GM12878 (cell line): ENCODE measurements around the gene CITED1. TPM values are rescaled to one million over a fixed set of nuclear protein-coding genes. Genes with fewer than 3 reads are reported as not detected.

Experiments used
- ATAC-seq: fragments of 200-7000 bp; cut with Tn5 transposase; 3 replicates; pipeline ENCODE4 v1.9.1; 2020; ENCODE audit warnings: mild to moderate bottlenecking, moderate library complexity
- BruUV-seq: library from RNA; stranded (reverse); fragments of 400-500 nt; replicated peaks from 2 replicates; lab custom pipeline; 2021; lab: Mats Ljungman, UMichigan
- CTCF ChIA-PET: fragments of 300-600 bp; sonication (Branson Sonifier 250); formaldehyde crosslinking; extraction: SDS; loops from one replicate; lab custom pipeline; 2021; ENCODE audit warnings: inconsistent platforms; lab: Yijun Ruan, JAX
- POLR2A ChIA-PET: fragments of 350-600 bp; formaldehyde crosslinking; extraction: SDS; loops from one replicate; lab custom pipeline; 2021; ENCODE audit warnings: inconsistent platforms; lab: Charles Lee
- RAD21 ChIA-PET: fragments of 300-600 bp; sonication (Branson Sonifier 250); formaldehyde crosslinking; loops from one replicate; lab custom pipeline; 2023; ENCODE audit warnings: antibody characterized with exemption; ENCODE audit not compliant: unreplicated experiment; lab: Charles Lee
- SMC1A ChIA-PET: fragments of 300-600 bp; sonication (Branson Sonifier 250); formaldehyde crosslinking; loops from one replicate; lab custom pipeline; 2023; ENCODE audit not compliant: unreplicated experiment, uncharacterized antibody; lab: Charles Lee
- DNase-seq: peaks from one replicate; pipeline ENCODE4 v3.0.0-alpha.2; 2011; ENCODE audit warnings: low read depth, low spot score
- FAIRE-seq: peaks from 3 replicates; lab custom pipeline; 2011; peaks lifted over from hg19 to GRCh38; lab: Jason Lieb, UNC
- H2AFZ ChIP-seq: 2 replicates; pipeline ENCODE4 v1.6.0; 2011; ENCODE audit warnings: low read depth, low read length, control low read depth; ENCODE audit not compliant: control insufficient read depth
- H3K27ac ChIP-seq: 2 replicates; pipeline ENCODE4 v1.5.1; 2011; ENCODE audit warnings: control low read depth; ENCODE audit not compliant: control insufficient read depth, insufficient read depth
- H3K27me3 ChIP-seq, 2 experiments: replicated peaks in 1 of 2; 2 replicates each; pipeline versions ENCODE4 v1.6.0 to v1.6.1; 2011; ENCODE audit warnings: low read length in 1 of 2; ENCODE audit not compliant: control insufficient read depth in 2 of 2, insufficient read depth in 2 of 2
- H3K36me3 ChIP-seq, 2 experiments: 2 replicates each; pipeline ENCODE4 v1.5.1; 2011; ENCODE audit warnings: low read length in 1 of 2; ENCODE audit not compliant: control insufficient read depth in 2 of 2, insufficient read depth in 2 of 2
- H3K4me1 ChIP-seq: 2 replicates; pipeline ENCODE4 v1.6.1; 2011; ENCODE audit warnings: mild to moderate bottlenecking, low read length, moderate library complexity, mixed read lengths; ENCODE audit not compliant: control insufficient read depth, insufficient read depth
- H3K4me2 ChIP-seq: 2 replicates; pipeline ENCODE4 v1.6.0; 2011; ENCODE audit warnings: control low read depth; ENCODE audit not compliant: control insufficient read depth, insufficient read depth
- H3K4me3 ChIP-seq: fragments of 200-600 bp; sonication (generic); 2 replicates; pipeline ENCODE4 v1.5.1; 2016
- H3K79me2 ChIP-seq: 2 replicates; pipeline ENCODE4 v1.6.0; 2011; ENCODE audit warnings: low read length; ENCODE audit not compliant: control insufficient read depth, insufficient read depth
- H3K9ac ChIP-seq: 2 replicates; pipeline ENCODE4 v1.8.0; 2011; ENCODE audit warnings: low read length, control low read depth, mixed read lengths; ENCODE audit not compliant: control insufficient read depth, insufficient read depth
- H3K9me3 ChIP-seq: replicated peaks from 3 replicates; pipeline ENCODE4 v1.5.1; 2011; ENCODE audit warnings: mild to moderate bottlenecking, low read length; ENCODE audit not compliant: control insufficient read depth, insufficient read depth
- H4K20me1 ChIP-seq: 2 replicates; pipeline ENCODE4 v1.6.0; 2011; ENCODE audit not compliant: control insufficient read depth, insufficient read depth
- CBX5 ChIP-seq: sonication (generic); IDR thresholded peaks from 2 replicates; pipeline ENCODE4 v1.6.1; 2016; ENCODE audit warnings: low read depth, moderate library complexity, mild to moderate bottlenecking, inconsistent platforms
- ETV6 ChIP-seq, 2 experiments: fragments of 450-650 bp in 1 of 2; IDR thresholded peaks in 1 of 2; conservative IDR thresholded peaks in 1 of 2; 2 replicates each; pipeline ENCODE4 v1.6.1; 2014; ENCODE audit warnings: antibody characterized with exemption in 1 of 2, borderline replicate concordance in 1 of 2, low read depth in 1 of 2, mild to moderate bottlenecking in 1 of 2, moderate library complexity in 1 of 2
- HDAC2 ChIP-seq: fragments of 200-600 bp; sonication (generic); IDR thresholded peaks from 2 replicates; pipeline ENCODE4 v1.6.1; 2017
- NR2C1 ChIP-seq: fragments of 450-650 bp; IDR thresholded peaks from 2 replicates; pipeline ENCODE4 v1.6.1; 2017; ENCODE audit warnings: antibody characterized with exemption, mild to moderate bottlenecking, moderate library complexity
- in situ Hi-C: fragments of 300-500 bp; cut with MboI; formaldehyde crosslinking; loops from 9 replicates; pipeline ENCODE4 v1.14.3; 2018; ENCODE audit warnings: mixed read lengths
- intact Hi-C: fragments of 100-400 bp; cut with micrococcal nuclease; formaldehyde crosslinking; loops from one replicate; pipeline ENCODE4 v1.14.2; 2022; ENCODE audit not compliant: unreplicated experiment
- polyA plus RNA-seq, 11 experiments: library from polyadenylated mRNA; depleted of rRNA in 4 of 11; unstranded in 6 of 11; stranded (reverse) in 5 of 11; fragments of >200 nt; fragmentation: Nextera tagmentation in 4 of 11; fragmentation: Illumina TruSeq in 1 of 11; extraction: Ambion mirVana in 4 of 11; extraction: Trizol in 1 of 11; gene quantifications; 1 replicate in 1 of 11; 2 replicates in 10 of 11; pipeline versions ENCODE4 v1.2.1 to v1.2.3, GENCODE V29; 2011 to 2016; ENCODE audit warnings: inconsistent platforms in 2 of 11, missing spikeins in 2 of 11, low read depth in 1 of 11
- small RNA-seq: library from RNA; depleted of rRNA; stranded (forward); fragments of <200 nt; gene quantifications from one replicate; pipeline ENCODE3, GENCODE V24; 2014
- total RNA-seq, 4 experiments: library from RNA; depleted of rRNA in 3 of 4; stranded (reverse); fragments of >200 nt in 3 of 4; fragmentation: Illumina TruSeq in 1 of 4; extraction: Trizol in 1 of 4; gene quantifications; 2 replicates each; pipeline versions ENCODE4 v1.2.1 to v1.2.3, GENCODE V29; 2013 to 2021
- TF ChIP-seq, protein P1 (sequence below): IDR thresholded peaks from 2 replicates; pipeline ENCODE4 v1.6.1; 2011; ENCODE audit warnings: low read depth, mild to moderate bottlenecking, low read length, moderate library complexity, borderline replicate concordance; ENCODE audit errors: extremely low read depth

The CITED1 gene
- total and polyA plus RNA-seq, 10 of the 15 experiments (the other 5 are each of a cell fraction or from before 2014, with no cell fraction given), result 0.56 TPM; not detected in 9

DNA sequence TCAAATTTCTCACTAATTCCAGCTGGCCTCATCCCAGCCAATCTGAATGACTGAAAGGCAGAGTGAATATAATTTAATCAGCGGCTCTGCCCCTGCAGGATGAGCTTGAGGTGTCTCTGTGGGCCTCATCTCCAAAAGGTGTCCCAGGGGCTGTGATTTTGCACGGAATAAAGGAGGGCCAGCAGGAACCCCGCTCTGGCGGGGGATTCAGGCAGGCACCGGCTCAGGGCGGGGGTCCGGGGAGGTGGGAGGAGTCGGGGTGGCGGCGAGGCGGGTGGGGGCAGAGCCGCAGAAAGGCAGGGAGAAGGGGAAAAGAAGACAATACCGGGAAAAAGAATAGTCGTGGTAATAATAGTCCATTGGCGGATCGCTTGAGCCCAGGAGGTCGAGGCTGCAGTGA is 50.9 kb downstream of the CITED1 start (continued):
- TF ChIP-seq NR2C1, result no peak

DNA sequence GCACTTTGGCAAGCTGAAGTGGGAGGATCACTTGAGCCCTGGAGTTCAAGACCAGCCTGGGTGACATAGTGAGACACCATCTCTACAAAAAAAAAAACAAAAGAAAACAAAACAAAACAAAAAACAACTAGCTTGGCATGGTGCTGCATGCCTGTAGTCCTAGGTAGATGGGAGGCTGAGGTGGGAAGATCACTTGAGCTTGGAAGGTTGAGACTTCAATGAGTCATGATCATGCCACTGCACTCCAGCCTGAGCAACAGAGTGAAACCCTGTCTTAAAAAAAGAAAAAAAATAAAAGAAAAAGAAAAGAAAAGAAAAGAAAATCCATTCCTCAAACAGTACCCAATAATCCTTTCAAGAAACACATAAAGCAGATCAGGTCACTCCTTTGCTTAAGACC is 52.0 kb downstream of the CITED1 start:
- Histone ChIP-seq H2AFZ (no peak overlapping the region), H3K27me3 (peaks cover 3% of the 10 kb centered on the region in 2 experiments; a peak in 3 of 4 replicates), H3K4me3 (no peak overlapping the region), H3K79me2 (no peaks in the 10 kb centered on the region), H3K36me3 (no peaks in the 10 kb centered on the region), H3K4me1 (no peaks in the 10 kb centered on the region), H3K27ac (no peak overlapping the region), H3K9ac (no peak overlapping the region), H3K4me2 (no peak overlapping the region), H4K20me1 (no peaks in the 10 kb centered on the region), H3K9me3 (no peaks in the 10 kb centered on the region)
- FAIRE-seq (no peak), DNase-seq (no peak), ATAC-seq (no peak)
- intact Hi-C loops, result no loop called here
- TF ChIP-seq HDAC2, result no peak
- no peak for TF ChIP-seq ETV6 (conservative IDR thresholded peaks at IDR 0.05 in 1 of 2, IDR thresholded peaks at IDR 0.05 in 1 of 2; ENCODE audit: borderline replicate concordance in 1 of 2, low read depth in 1 of 2)
- TF ChIP-seq, protein P1, sequence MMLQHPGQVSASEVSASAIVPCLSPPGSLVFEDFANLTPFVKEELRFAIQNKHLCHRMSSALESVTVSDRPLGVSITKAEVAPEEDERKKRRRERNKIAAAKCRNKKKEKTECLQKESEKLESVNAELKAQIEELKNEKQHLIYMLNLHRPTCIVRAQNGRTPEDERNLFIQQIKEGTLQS, result no peak
- no peak for TF ChIP-seq CBX5
- CTCF ChIA-PET, result interaction anchor here (0.6 to 0.7 kb wide), 2 partner anchors 10 to 1605 kb away, joined by 3 read pairs; no protein-coding TSS in a partner anchor
- POLR2A ChIA-PET, result no interaction called here
- no TSS peak for BruUV-seq
- SMC1A ChIA-PET, result interaction anchor here (0.7 kb wide), 1 partner anchor 403 kb away, joined by 4 read pairs; no protein-coding TSS in a partner anchor
- RAD21 ChIA-PET, result no interaction called here
- in situ Hi-C loops, result no loop called here

Small RNA genes lying within 50 kb of the gene (small RNA-seq; reads per million reads assigned to genes)
- gene RF00019, result not detected

Other genes with a start within 250 kb of the CITED1 start
- gene RTL5, start 174.0 kb downstream of the CITED1 start, total RNA-seq (2014; rRNA removed), result under 0.01 and 0.11 TPM in 2 replicates
- gene RTL5, start 174.0 kb downstream of the CITED1 start, total RNA-seq (2014; rRNA removed; fragmentation: Illumina TruSeq; extraction: Trizol), result not detected in 2 replicates
- gene RTL5, start 174.0 kb downstream of the CITED1 start, total RNA-seq (2021), result 0.05 and 0.10 TPM in 2 replicates
- gene RTL5, start 174.0 kb downstream of the CITED1 start, polyA plus RNA-seq (2011; rRNA removed), result not detected in 2 replicates
- 0.01 TPM in 1 of 2 replicates, not detected in the other for gene RTL5, start 174.0 kb downstream of the CITED1 start, polyA plus RNA-seq (2014; fragmentation: Illumina TruSeq; extraction: Trizol)
- not detected for gene RTL5, start 174.0 kb downstream of the CITED1 start, polyA plus RNA-seq (2014; fragmentation: Nextera tagmentation; extraction: Ambion mirVana)
- 0.03 and 0.05 TPM in 2 replicates for gene RTL5, start 174.0 kb downstream of the CITED1 start, polyA plus RNA-seq (2014; rRNA removed)
- under 1 TPM in 1 of 2 experiments, not detected in 1; 0.08 TPM for gene RTL5, start 174.0 kb downstream of the CITED1 start, polyA plus RNA-seq (2016; fragmentation: Nextera tagmentation; extraction: Ambion mirVana)
- gene PIN4, start 124.2 kb downstream of the CITED1 start, total RNA-seq (2014; rRNA removed), result 10.8 and 14.1 TPM in 2 replicates
- gene PIN4, start 124.2 kb downstream of the CITED1 start, total RNA-seq (2014; rRNA removed; fragmentation: Illumina TruSeq; extraction: Trizol), result 31.1 and 32.7 TPM in 2 replicates
- 6.4 and 8.2 TPM in 2 replicates for gene PIN4, start 124.2 kb downstream of the CITED1 start, total RNA-seq (2021)
- 14.6 and 25.1 TPM in 2 replicates for gene PIN4, start 124.2 kb downstream of the CITED1 start, polyA plus RNA-seq (2011; rRNA removed)
- gene PIN4, start 124.2 kb downstream of the CITED1 start, polyA plus RNA-seq (2014; fragmentation: Illumina TruSeq; extraction: Trizol), result 31.7 and 46.4 TPM in 2 replicates
- 10 to 100 TPM; 46.5 to 53.6 TPM for gene PIN4, start 124.2 kb downstream of the CITED1 start, polyA plus RNA-seq (2014; fragmentation: Nextera tagmentation; extraction: Ambion mirVana)
- gene PIN4, start 124.2 kb downstream of the CITED1 start, polyA plus RNA-seq (2014; rRNA removed), result 30.0 and 53.4 TPM in 2 replicates
- gene PIN4, start 124.2 kb downstream of the CITED1 start, polyA plus RNA-seq (2016; fragmentation: Nextera tagmentation; extraction: Ambion mirVana), result 10 to 100 TPM; 36.1 to 44.9 TPM
- 6.5 and 6.6 TPM in 2 replicates for gene ERCC6L, start 66.9 kb downstream of the CITED1 start, total RNA-seq (2014; rRNA removed)
- 11.1 and 12.3 TPM in 2 replicates for gene ERCC6L, start 66.9 kb downstream of the CITED1 start, total RNA-seq (2014; rRNA removed; fragmentation: Illumina TruSeq; extraction: Trizol)
- 8.0 and 8.8 TPM in 2 replicates for gene ERCC6L, start 66.9 kb downstream of the CITED1 start, total RNA-seq (2021)
- gene ERCC6L, start 66.9 kb downstream of the CITED1 start, polyA plus RNA-seq (2011; rRNA removed), result 6.6 and 10.6 TPM in 2 replicates
- gene ERCC6L, start 66.9 kb downstream of the CITED1 start, polyA plus RNA-seq (2014; fragmentation: Illumina TruSeq; extraction: Trizol), result 10.4 and 12.3 TPM in 2 replicates
- gene ERCC6L, start 66.9 kb downstream of the CITED1 start, polyA plus RNA-seq (2014; fragmentation: Nextera tagmentation; extraction: Ambion mirVana), result 1 to 10 TPM; 4.7 to 5.6 TPM
- 4.6 and 5.6 TPM in 2 replicates for gene ERCC6L, start 66.9 kb downstream of the CITED1 start, polyA plus RNA-seq (2014; rRNA removed)
- 10 to 100 TPM; 11.0 to 13.1 TPM for gene ERCC6L, start 66.9 kb downstream of the CITED1 start, polyA plus RNA-seq (2016; fragmentation: Nextera tagmentation; extraction: Ambion mirVana)
- gene RPS4X, start 28.7 kb downstream of the CITED1 start, total RNA-seq (2014; rRNA removed), result 2,058 and 2,209 TPM in 2 replicates
- 2,377 and 2,415 TPM in 2 replicates for gene RPS4X, start 28.7 kb downstream of the CITED1 start, total RNA-seq (2014; rRNA removed; fragmentation: Illumina TruSeq; extraction: Trizol)
- 1,872 and 1,950 TPM in 2 replicates for gene RPS4X, start 28.7 kb downstream of the CITED1 start, total RNA-seq (2021)
- gene RPS4X, start 28.7 kb downstream of the CITED1 start, polyA plus RNA-seq (2011; rRNA removed), result 2,950 and 2,951 TPM in 2 replicates
- 3,485 and 4,083 TPM in 2 replicates for gene RPS4X, start 28.7 kb downstream of the CITED1 start, polyA plus RNA-seq (2014; fragmentation: Illumina TruSeq; extraction: Trizol)
- 1,000 to 10,000 TPM; 1,791 to 1,844 TPM for gene RPS4X, start 28.7 kb downstream of the CITED1 start, polyA plus RNA-seq (2014; fragmentation: Nextera tagmentation; extraction: Ambion mirVana)
- 2,579 and 2,978 TPM in 2 replicates for gene RPS4X, start 28.7 kb downstream of the CITED1 start, polyA plus RNA-seq (2014; rRNA removed)
- gene RPS4X, start 28.7 kb downstream of the CITED1 start, polyA plus RNA-seq (2016; fragmentation: Nextera tagmentation; extraction: Ambion mirVana), result 100 to 1,000 TPM; 655 to 682 TPM